Adrenal gland (tissue), 12 donors: ENCODE results near the gene ASB10. TPM values are rescaled to one million over a fixed set of nuclear protein-coding genes. Genes with fewer than 3 reads are reported as not detected.

Experiments
- DNase-seq, 7 donors: peaks; one replicate each; pipeline ENCODE4 v3.0.0-alpha.2; 2019 to 2020
- H3K27ac ChIP-seq, 5 donors: fragments of 200-600 bp; sonication (generic) in 4 of 5; 1 replicate in 3 of 5; 2 replicates in 2 of 5; pipeline versions ENCODE4 v1.5.1 to v1.8.0; 2016 to 2020; ENCODE audit warnings: mild to moderate bottlenecking in 1 of 5
- H3K27me3 ChIP-seq: fragments of 200-600 bp; 2 replicates; pipeline ENCODE4 v1.8.0; 2021
- H3K36me3 ChIP-seq, 2 donors: fragments of 200-600 bp; replicated peaks in 1 of 2; 1 replicate in 1 of 2; 2 replicates in 1 of 2; pipeline versions ENCODE4 v1.5.1 to v1.8.0; 2018 to 2022
- H3K4me1 ChIP-seq, 2 donors: fragments of 200-600 bp; replicated peaks in 1 of 2; 1 replicate in 1 of 2; 2 replicates in 1 of 2; pipeline versions ENCODE4 v1.5.1 to v1.8.0; 2018 to 2021
- H3K4me3 ChIP-seq, 4 donors: fragments of 200-600 bp; sonication (generic) in 3 of 4; one replicate each; pipeline ENCODE4 v1.5.1; 2016 to 2018
- H3K9me3 ChIP-seq, 3 donors: fragments of 200-600 bp; sonication (generic) in 1 of 3; replicated peaks in 1 of 3; 1 replicate in 2 of 3; 2 replicates in 1 of 3; pipeline versions ENCODE4 v1.5.1 to v1.8.0; 2016 to 2021
- POLR2A ChIP-seq, 2 donors: fragments of 450-650 bp; IDR thresholded peaks; one replicate each; pipeline ENCODE4 v1.6.1; 2017; ENCODE audit warnings: antibody characterized with exemption in 2 of 2, mild to moderate bottlenecking in 2 of 2, moderate library complexity in 1 of 2
- WGBS, 4 donors: extraction: QIAGEN DNeasy Blood & Tissue Kit in 2 of 4; methylation state at CpG; one replicate each; pipeline versions ENCODE4 v1.1.5 to v1.1.7; 2013 to 2017; 5-methylcytosine and 5-hydroxymethylcytosine counted together
- intact Hi-C, 2 donors: fragments of 100-400 bp; cut with DNase I; formaldehyde crosslinking; loops; one replicate each; pipeline versions ENCODE4 v1.14.1 to v1.15.0; 2022 to 2023
- polyA plus RNA-seq, 3 donors: library from polyadenylated mRNA; stranded (reverse); fragments of 200-250 nt in 2 of 3; fragments of 350-450 nt in 1 of 3; fragmentation: Illumina TruSeq in 1 of 3; extraction: RNeasy Lipid Tissue Mini Kit (QIAGEN cat#74804) in 1 of 3; gene quantifications; one replicate each; pipeline ENCODE4 v1.2.3, GENCODE V29; 2013 to 2014
- total RNA-seq, 9 donors: library from RNA; depleted of rRNA in 4 of 9; stranded (reverse); fragments of >200 nt in 4 of 9; fragments of 120-200 nt in 1 of 9; fragmentation: NEBNext Ultra II Directional in 1 of 9; extraction: Animal tissue kit (Norgen Biotek cat#: 25700) in 1 of 9; gene quantifications; one replicate each; pipeline versions ENCODE4 v1.1.0 to v1.2.4, GENCODE V29; 2013 to 2023
- TF ChIP-seq, protein P1 (sequence below), 6 experiments: fragments of 450-650 bp in 4 of 6; fragments of 200-600 bp in 2 of 6; sonication (generic) in 1 of 6; IDR thresholded peaks; 1 replicate in 5 of 6; 2 replicates in 1 of 6; pipeline versions ENCODE4 v1.5.1 to v1.8.0; 2016 to 2021; ENCODE audit warnings: antibody characterized with exemption in 6 of 6, mild to moderate bottlenecking in 2 of 6, moderate library complexity in 1 of 6
- donor health status: healthy with polysubstance abuse.
- donor health status: Bipolar disorder and iron deficiency.
- donor health status: DM: yes; HTN: yes; CAD: no.
- donor health status: DM: no; HTN: no; CAD: no.
- donor health status: DM: no; HTN: no; CAD: no.
- donor health status: DM: yes; HTN: yes; CAD: no.

Gene ASB10
- total and polyA plus RNA-seq, 12 donors, result not detected

DNA sequence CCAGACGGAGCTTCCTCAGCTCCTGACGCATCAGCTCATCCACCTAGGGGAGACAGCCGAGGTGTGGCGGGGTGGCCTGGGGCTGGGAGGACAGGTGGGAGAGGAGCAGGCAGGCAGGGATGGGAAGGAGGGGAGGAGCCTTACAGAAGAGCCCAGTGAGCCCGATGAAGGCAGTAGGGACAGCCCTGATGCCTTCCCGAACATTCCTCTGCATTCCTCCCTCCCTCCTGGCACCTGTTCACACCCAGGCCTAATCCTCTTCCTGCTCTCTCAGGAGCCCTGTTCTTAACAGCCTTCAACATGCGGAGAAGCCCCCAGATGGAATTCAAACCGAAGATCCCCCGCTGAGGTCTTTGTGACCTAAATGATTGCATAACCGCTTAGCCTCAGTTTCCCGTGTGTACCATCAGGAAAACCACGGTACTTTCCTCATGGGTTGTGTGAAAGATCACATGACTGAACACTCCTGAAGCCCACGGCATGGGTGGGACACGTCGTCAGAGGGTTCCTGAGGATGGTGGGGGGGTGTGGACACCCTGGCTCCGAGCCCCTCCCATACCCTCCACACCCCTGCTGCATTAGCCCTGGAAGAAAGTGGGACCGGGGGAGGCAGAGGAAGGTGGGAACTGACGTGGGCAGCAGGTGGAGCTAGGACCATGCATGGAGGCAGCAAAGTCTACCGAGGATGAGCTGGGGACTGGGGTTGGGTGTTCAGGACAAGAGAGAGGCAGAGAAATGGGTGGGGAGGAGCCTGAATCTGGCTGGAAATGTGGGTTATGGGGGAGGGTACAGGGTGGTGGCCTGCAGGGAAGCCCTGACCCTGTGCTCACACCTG is 8.8 kb upstream of the ASB10 start:
- 47 to 61% (median 52%) methylated on average over 18 to 19 of the region's 19 CpGs for WGBS, 4 donors
- no peak for DNase-seq
- Histone ChIP-seq H3K4me1 (no peaks in the 10 kb centered on the region), H3K27me3 (no peaks in the 10 kb centered on the region), H3K27ac (no peak overlapping the region), H3K9me3 (no peaks in the 10 kb centered on the region), H3K4me3 (no peak overlapping the region), H3K36me3 (no peaks in the 10 kb centered on the region)
- no peak for TF ChIP-seq POLR2A (IDR thresholded peaks at IDR 0.05)
- TF ChIP-seq, protein P1, sequence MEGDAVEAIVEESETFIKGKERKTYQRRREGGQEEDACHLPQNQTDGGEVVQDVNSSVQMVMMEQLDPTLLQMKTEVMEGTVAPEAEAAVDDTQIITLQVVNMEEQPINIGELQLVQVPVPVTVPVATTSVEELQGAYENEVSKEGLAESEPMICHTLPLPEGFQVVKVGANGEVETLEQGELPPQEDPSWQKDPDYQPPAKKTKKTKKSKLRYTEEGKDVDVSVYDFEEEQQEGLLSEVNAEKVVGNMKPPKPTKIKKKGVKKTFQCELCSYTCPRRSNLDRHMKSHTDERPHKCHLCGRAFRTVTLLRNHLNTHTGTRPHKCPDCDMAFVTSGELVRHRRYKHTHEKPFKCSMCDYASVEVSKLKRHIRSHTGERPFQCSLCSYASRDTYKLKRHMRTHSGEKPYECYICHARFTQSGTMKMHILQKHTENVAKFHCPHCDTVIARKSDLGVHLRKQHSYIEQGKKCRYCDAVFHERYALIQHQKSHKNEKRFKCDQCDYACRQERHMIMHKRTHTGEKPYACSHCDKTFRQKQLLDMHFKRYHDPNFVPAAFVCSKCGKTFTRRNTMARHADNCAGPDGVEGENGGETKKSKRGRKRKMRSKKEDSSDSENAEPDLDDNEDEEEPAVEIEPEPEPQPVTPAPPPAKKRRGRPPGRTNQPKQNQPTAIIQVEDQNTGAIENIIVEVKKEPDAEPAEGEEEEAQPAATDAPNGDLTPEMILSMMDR (IDR thresholded peaks at IDR 0.05), result no peak
- intact Hi-C loops, result no loop called here

DNA sequence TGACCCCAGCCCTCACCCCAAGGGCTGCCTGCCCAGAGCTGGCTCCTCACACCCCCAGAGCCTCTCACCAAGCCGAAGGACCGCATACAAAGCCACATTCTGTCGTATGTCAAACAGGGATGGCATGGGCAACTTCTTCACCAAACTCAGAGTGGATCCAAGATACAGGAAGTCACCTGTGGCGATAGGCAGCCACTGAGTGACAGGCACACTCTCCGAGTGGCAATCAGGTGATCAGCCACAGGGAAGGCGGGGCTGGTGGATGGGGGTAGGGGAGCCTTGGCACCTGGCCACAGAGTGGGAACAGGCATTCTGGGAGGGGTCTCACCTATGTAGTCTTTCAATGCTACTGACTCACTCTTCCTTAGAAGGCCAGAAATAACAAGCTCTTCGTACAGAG is 7.1 kb upstream of the ASB10 start:
- no peak for DNase-seq
- H3K27ac ChIP-seq, result no peak overlapping the region
- no peak overlapping the region for H3K4me3 ChIP-seq
- no peaks in the 10 kb centered on the region for H3K36me3 ChIP-seq
- no peaks in the 10 kb centered on the region for H3K4me1 ChIP-seq
- no peaks in the 10 kb centered on the region for H3K27me3 ChIP-seq
- 58 to 89% (median 81%) methylated on average over 4 to 7 of the region's 7 CpGs for WGBS, 4 donors
- no peaks in the 10 kb centered on the region for H3K9me3 ChIP-seq
- TF ChIP-seq, protein P1 (IDR thresholded peaks at IDR 0.05), result no peak
- TF ChIP-seq POLR2A (IDR thresholded peaks at IDR 0.05), result no peak
- intact Hi-C loops, result no loop called here

DNA sequence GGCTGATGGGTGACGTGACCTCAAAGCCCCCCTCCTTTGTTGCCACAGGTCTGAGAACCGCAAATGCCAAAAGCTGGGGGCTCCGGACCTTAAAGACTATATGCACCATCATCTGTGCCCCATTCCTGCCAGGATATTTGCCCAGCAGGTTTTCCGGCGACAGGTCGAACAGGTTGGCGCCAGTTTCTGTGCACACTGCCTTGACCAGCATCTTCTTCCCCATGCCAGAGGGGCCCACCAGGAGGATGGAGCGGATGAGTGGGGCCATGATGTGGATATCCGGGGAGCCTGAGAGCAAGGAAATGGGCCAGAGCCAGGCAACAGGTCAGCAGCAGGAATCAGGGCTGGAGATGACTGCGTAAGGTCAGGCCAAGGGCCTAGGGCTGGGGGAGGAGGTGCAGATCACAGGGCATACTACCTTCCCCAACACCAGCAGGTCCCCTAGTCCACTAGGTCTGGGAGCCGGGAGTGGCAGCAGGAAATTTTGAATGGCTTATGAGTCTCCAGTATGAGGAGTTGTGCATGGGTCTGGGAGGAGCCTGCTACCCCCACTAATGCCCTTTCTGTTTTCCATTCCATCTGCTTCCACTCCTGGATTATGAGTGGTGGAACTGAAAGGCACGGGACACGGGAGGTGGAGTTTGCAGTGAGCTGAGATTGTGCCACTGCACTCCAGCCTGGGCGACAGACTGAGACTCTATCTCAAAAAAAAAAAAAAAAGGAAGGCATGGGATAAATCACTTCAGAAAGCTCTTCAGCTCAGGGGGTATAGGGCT is 6.3 kb upstream of the ASB10 start:
- no peaks in the 10 kb centered on the region for H3K36me3 ChIP-seq
- no peaks in the 10 kb centered on the region for H3K27me3 ChIP-seq
- intact Hi-C loops, result no loop called here
- TF ChIP-seq, protein P1 (IDR thresholded peaks at IDR 0.05), result no peak
- TF ChIP-seq POLR2A (IDR thresholded peaks at IDR 0.05), result no peak
- no peak overlapping the region for H3K27ac ChIP-seq
- no peak for DNase-seq
- 87 to 93% (median 91%) methylated on average over 11 to 14 of the region's 14 CpGs for WGBS, 4 donors
- no peaks in the 10 kb centered on the region for H3K4me1 ChIP-seq
- no peaks in the 10 kb centered on the region for H3K9me3 ChIP-seq
- H3K4me3 ChIP-seq, result no peak overlapping the region

DNA sequence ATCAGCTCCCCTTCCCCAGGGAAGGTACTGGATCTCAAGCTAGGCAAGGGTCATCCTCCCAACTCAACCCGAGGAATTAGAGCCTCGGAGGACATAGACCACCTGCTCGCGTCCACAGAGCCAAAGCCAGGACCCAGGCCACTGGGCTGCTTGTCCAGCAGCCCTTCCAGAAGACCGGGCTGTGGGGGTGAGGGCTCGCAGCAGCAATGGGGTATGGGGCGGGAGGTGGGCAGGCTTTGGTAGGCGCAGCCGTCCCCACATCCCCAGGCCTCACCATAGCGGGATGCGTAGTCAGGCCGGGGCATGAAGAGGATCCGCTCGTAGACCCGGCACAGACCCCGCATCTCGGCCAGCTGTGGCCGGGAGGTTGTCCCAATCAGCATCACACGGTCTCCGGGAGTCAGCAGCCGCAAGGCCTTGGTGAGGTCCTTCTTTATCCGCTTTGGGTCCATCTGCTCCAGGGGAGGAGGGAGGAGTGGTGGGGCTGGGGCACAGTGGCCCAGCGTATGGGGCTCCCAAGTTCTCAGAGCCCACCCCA is 5.0 kb upstream of the ASB10 start:
- intact Hi-C loops, result no loop called here
- no peak for TF ChIP-seq POLR2A (IDR thresholded peaks at IDR 0.05)
- TF ChIP-seq, protein P1 (IDR thresholded peaks at IDR 0.05), result no peak
- WGBS, 4 donors, result 81 to 92% (median 89%) methylated on average over 7 to 23 of the region's 23 CpGs

More for the DNA sequence above, 5.0 kb upstream of the ASB10 start:
- Histone ChIP-seq H3K27ac (no peak overlapping the region), H3K4me1 (no peaks in the 10 kb centered on the region), H3K9me3 (no peaks in the 10 kb centered on the region), H3K36me3 (no peaks in the 10 kb centered on the region), H3K27me3 (no peaks in the 10 kb centered on the region), H3K4me3 (no peak overlapping the region)
- no peak for DNase-seq
